K562 (cell line): Measurements from ENCODE around the gene TP73.

Experiments
- SMC3 ChIP-seq: conservative IDR thresholded peaks from 2 replicates; pipeline ENCODE4 v1.6.1; 2011; ENCODE audit warnings: low read depth, low read length, improper control_type of control experiment; ENCODE audit not compliant: insufficient read depth
- ZNF239 ChIP-seq: fragments of 250-450 bp; sonication (Bioruptor Pico); IDR thresholded peaks from 2 replicates; pipeline ENCODE4 v1.4.0; 2020; ENCODE audit warnings: mild to moderate bottlenecking
- TF ChIP-seq, protein P1 (sequence below): fragments of 450-650 bp; IDR thresholded peaks from 2 replicates; pipeline ENCODE4 v1.6.1; 2016; ENCODE audit warnings: mild to moderate bottlenecking

DNA sequence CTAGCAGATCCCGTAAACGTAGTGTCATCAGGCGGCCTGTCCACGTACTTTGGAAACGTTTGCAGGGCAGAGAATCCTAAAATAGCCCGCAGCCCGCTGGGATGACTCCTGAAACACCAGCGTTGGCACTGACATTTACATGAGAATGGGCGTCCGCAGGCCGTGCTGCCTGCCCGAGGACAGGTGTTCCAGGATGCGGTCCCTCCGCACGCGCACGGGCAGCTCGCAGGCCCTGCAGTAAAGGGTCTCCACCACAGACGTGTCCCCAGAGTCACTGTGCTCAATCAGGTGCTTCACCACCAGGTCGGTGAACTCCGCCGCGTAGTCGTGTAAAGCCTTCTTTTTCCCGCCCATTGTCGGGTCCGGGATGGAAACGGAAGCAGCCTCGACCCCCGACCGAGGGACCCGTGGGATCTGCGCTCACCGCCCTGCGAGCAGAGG is 94.1 kb downstream of the TP73 start:
- no peak for TF ChIP-seq SMC3
- no peak for TF ChIP-seq ZNF239 (CRISPR knock-in tag)
- TF ChIP-seq, protein P1, sequence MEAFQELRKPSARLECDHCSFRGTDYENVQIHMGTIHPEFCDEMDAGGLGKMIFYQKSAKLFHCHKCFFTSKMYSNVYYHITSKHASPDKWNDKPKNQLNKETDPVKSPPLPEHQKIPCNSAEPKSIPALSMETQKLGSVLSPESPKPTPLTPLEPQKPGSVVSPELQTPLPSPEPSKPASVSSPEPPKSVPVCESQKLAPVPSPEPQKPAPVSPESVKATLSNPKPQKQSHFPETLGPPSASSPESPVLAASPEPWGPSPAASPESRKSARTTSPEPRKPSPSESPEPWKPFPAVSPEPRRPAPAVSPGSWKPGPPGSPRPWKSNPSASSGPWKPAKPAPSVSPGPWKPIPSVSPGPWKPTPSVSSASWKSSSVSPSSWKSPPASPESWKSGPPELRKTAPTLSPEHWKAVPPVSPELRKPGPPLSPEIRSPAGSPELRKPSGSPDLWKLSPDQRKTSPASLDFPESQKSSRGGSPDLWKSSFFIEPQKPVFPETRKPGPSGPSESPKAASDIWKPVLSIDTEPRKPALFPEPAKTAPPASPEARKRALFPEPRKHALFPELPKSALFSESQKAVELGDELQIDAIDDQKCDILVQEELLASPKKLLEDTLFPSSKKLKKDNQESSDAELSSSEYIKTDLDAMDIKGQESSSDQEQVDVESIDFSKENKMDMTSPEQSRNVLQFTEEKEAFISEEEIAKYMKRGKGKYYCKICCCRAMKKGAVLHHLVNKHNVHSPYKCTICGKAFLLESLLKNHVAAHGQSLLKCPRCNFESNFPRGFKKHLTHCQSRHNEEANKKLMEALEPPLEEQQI = no peak
